HUES64 (cell line): ENCODE data around the gene CLCN1.
"Not testable (repeated sequence)": the region's sequence is repeated elsewhere in the genome, so short reads cannot be mapped to it uniquely, and the experiment has no call there.

Experiments used
- H3K27ac ChIP-seq: 2 replicates; pipeline ENCODE4 v1.7.0; 2013; ENCODE audit warnings: low read depth, low read length, inconsistent platforms
- H3K27me3 ChIP-seq: 2 replicates; pipeline ENCODE4 v1.6.1; 2013; ENCODE audit warnings: mild to moderate bottlenecking, low read length; ENCODE audit not compliant: insufficient read depth
- H3K36me3 ChIP-seq: 2 replicates; pipeline ENCODE4 v1.6.1; 2013; ENCODE audit warnings: mild to moderate bottlenecking, low read length; ENCODE audit not compliant: insufficient read depth
- H3K4me1 ChIP-seq: 2 replicates; pipeline ENCODE4 v1.6.1; 2013; ENCODE audit warnings: mild to moderate bottlenecking, low read length, moderate library complexity; ENCODE audit not compliant: insufficient read depth
- H3K4me3 ChIP-seq: 2 replicates; pipeline ENCODE4 v1.5.1; 2013; ENCODE audit warnings: mild to moderate bottlenecking, low read length, moderate library complexity
- H3K9ac ChIP-seq: 2 replicates; pipeline ENCODE4 v1.6.1; 2013; ENCODE audit warnings: mild to moderate bottlenecking, low read depth, low read length
- H3K9me3 ChIP-seq: 2 replicates; pipeline ENCODE4 v1.6.1; 2013; ENCODE audit warnings: low read depth, low read length; ENCODE audit not compliant: insufficient read depth
- WGBS: fragments of 150-250, 120-280 bp; methylation state at CpG from one replicate; pipeline ENCODE4 v1.1.7; 2013; ENCODE audit warnings: missing lambda C conversion rate; 5-methylcytosine and 5-hydroxymethylcytosine counted together

Gene CLCN1

DNA sequence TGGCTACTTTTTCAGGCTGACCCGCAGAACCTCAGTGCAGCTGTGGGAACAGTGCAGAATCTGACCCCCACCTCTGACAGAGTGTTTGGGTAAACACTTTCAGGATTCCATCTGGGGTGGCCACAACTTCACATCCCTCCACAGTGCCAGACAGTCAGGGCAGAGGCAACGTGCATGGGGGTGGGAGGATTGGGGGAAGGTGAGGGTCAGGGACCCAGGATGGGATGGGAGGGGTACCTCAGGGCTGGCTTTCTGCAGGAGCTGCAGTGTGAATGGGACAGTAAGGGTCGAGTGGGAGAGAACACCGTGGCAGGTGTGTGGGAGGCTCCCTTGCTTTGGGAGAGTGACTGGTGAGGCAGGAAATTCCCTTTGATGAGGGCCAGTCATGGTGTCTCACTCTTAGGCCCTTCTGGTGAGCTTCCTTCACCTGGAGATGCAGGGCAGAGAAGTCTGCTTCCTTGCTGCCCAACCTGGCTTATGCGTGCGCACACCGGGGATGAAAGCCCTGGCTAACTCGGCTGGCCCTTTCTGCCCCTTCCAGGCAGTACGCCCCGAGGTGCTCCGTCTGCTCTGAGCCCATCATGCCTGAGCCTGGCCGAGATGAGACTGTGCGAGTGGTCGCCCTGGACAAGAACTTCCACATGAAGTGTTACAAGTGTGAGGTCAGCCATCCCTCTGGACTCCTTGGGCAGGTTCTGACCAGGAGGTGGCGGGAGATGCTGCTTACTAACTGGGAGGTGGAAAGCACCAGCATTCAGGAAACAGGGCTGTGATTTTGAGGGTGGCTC is 73.6 kb downstream of the CLCN1 start:
- H3K27ac ChIP-seq: peak overlapping the region; percentile 33; the same call in 1 of the 2 replicates
- H3K36me3 ChIP-seq: peaks cover 91% of the 10 kb centered on the region
- no peak overlapping the region for H3K9ac ChIP-seq
- no peak overlapping the region for H3K4me3 ChIP-seq
- no peaks in the 10 kb centered on the region for H3K27me3 ChIP-seq
- WGBS: 93% methylated on average over 15 of the region's 15 CpGs
- H3K4me1 ChIP-seq: no peaks in the 10 kb centered on the region
- no peaks in the 10 kb centered on the region for H3K9me3 ChIP-seq

DNA sequence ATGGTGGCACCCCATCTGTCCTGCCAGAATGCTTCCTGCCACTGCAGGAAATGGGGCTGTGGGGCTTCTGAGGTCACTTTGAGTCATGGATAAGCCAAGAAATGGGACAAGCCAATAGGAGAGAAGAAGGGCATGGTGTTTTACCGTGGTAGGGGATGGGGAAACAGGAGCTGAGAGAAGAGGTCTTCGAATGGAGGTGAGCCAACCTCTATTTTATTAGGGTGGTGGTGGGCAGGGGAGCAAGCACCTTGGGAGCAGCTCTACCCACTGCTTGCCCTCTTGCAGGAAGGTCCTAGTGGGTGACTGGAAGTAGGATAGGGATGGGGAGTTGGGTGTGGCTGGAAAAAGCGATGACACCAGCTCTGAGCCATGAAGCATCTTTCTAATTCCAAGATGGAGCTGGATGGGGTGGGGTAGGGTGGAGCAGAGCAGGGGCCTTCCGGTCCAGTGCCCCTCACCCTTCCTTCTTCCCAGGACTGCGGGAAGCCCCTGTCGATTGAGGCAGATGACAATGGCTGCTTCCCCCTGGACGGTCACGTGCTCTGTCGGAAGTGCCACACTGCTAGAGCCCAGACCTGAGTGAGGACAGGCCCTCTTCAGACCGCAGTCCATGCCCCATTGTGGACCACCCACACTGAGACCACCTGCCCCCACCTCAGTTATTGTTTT is 74.3 kb downstream of the CLCN1 start:
- no peak overlapping the region for H3K4me3 ChIP-seq
- H3K36me3 ChIP-seq: peaks cover 91% of the 10 kb centered on the region
- 90% methylated on average over 10 of the region's 10 CpGs for WGBS

GRCh38 chr7:143390773-143391317 is 74.9 kb downstream of the CLCN1 start:
- Histone ChIP-seq H3K27ac (no peak overlapping the region; the same call in 1 of the 2 replicates), H3K9ac (no peak overlapping the region), H3K27me3 (no peaks in the 10 kb centered on the region), H3K4me3 (no peak overlapping the region), H3K9me3 (no peaks in the 10 kb centered on the region), H3K4me1 (no peaks in the 10 kb centered on the region), H3K36me3 (peaks cover 92% of the 10 kb centered on the region)
- 94% methylated on average over 9 of the region's 9 CpGs for WGBS

More for the DNA sequence above, 74.3 kb downstream of the CLCN1 start:
- no peak overlapping the region for H3K27ac ChIP-seq
- H3K27me3 ChIP-seq: no peaks in the 10 kb centered on the region
- no peak overlapping the region for H3K9ac ChIP-seq
- H3K4me1 ChIP-seq: no peaks in the 10 kb centered on the region
- H3K9me3 ChIP-seq: no peaks in the 10 kb centered on the region

- Histone ChIP-seq H3K9me3 (no peaks in the 10 kb centered on the region), H3K9ac (no peak overlapping the region), H3K4me3 (no peak overlapping the region), H3K27ac (no peak overlapping the region; the same call in 1 of the 2 replicates), H3K27me3 (no peaks in the 10 kb centered on the region), H3K4me1 (no peaks in the 10 kb centered on the region), H3K36me3 (peaks cover 93% of the 10 kb centered on the region)
- WGBS: 92% methylated on average over 24 of the region's 24 CpGs
Observed at GRCh38 chr7:143391462-143392404, 75.8 kb downstream of the CLCN1 start.

- not testable (repeated sequence) for H3K4me1 ChIP-seq, H3K9ac ChIP-seq, H3K9me3 ChIP-seq, H3K27me3 ChIP-seq, H3K27ac ChIP-seq, H3K4me3 ChIP-seq
- peaks cover 94% of the 10 kb centered on the region for H3K36me3 ChIP-seq
- 95% methylated on average over 8 of the region's 8 CpGs for WGBS
Observed at GRCh38 chr7:143392427-143392826, 76.5 kb downstream of the CLCN1 start.

DNA sequence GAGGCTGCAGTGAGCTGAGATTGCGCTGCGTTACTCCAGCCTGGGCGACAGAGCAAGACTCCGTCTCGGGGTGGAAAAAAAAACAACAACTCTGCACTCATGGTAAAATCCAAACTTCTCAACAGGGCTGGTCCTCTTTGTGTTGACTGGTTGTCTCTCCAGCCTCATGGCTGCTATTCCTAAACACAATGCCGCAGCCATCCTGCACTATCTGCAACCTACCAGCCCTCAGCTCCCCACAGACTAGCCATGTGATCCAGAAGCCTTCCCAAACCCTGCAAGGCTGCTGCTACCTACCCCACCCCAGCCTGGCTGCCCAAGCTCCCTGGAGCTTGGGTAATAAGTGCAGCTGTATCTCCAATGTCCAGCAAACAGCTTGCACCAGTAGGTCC is 77.0 kb downstream of the CLCN1 start:
- H3K27ac ChIP-seq: no peak overlapping the region; the same call in 1 of the 2 replicates
- no peak overlapping the region for H3K9ac ChIP-seq
- peaks cover 97% of the 10 kb centered on the region for H3K36me3 ChIP-seq
- no peaks in the 10 kb centered on the region for H3K27me3 ChIP-seq
- no peaks in the 10 kb centered on the region for H3K9me3 ChIP-seq
- no peaks in the 10 kb centered on the region for H3K4me1 ChIP-seq
- no peak overlapping the region for H3K4me3 ChIP-seq
- WGBS: 97% methylated on average over 6 of the region's 6 CpGs

GRCh38 chr7:143393267-143394041 is 77.5 kb downstream of the CLCN1 start:
- peaks cover 97% of the 10 kb centered on the region for H3K36me3 ChIP-seq
- WGBS: 94% methylated on average over 14 of the region's 14 CpGs

GRCh38 chr7:143394068-143394467 is 78.2 kb downstream of the CLCN1 start:
- Histone ChIP-seq H3K9ac (no peak overlapping the region), H3K27me3 (no peaks in the 10 kb centered on the region), H3K27ac (no peak overlapping the region), H3K4me1 (no peaks in the 10 kb centered on the region), H3K9me3 (no peaks in the 10 kb centered on the region), H3K36me3 (peaks cover 97% of the 10 kb centered on the region), H3K4me3 (no peak overlapping the region)
- 98% methylated on average over 6 of the region's 6 CpGs for WGBS

More at GRCh38 chr7:143393267-143394041, 77.5 kb downstream of the CLCN1 start:
- Histone ChIP-seq H3K27ac (no peak overlapping the region; the same call in 1 of the 2 replicates), H3K9me3 (no peaks in the 10 kb centered on the region), H3K4me1 (no peaks in the 10 kb centered on the region), H3K27me3 (no peaks in the 10 kb centered on the region), H3K9ac (no peak overlapping the region), H3K4me3 (no peak overlapping the region)

DNA sequence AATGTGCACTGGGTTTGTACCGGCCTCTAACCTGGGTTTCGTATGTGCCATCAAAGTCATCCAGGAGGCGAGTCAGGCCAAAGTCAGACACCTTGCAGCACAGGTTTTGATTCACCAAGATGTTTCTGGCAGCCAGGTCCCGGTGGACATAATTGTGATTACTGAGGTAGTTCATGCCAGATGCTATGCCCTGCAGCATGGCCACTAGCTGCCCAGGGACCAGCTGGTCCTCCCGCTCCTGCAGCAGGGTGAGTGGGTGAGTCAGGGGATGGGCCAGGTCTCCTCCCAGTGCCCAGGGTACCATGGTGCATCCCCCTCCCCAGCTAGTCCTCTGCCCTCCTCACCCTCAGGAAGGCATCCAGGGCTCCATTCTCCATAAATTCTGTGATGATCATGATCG is 78.9 kb downstream of the CLCN1 start:
- Histone ChIP-seq H3K36me3 (peaks cover 97% of the 10 kb centered on the region), H3K9ac (no peak overlapping the region)

More for the DNA sequence above, 78.9 kb downstream of the CLCN1 start:
- Histone ChIP-seq H3K27me3 (no peaks in the 10 kb centered on the region), H3K4me3 (no peak overlapping the region), H3K9me3 (no peaks in the 10 kb centered on the region), H3K27ac (no peak overlapping the region), H3K4me1 (no peaks in the 10 kb centered on the region)
- WGBS: 84% methylated on average over 6 of the region's 6 CpGs
